SK-N-MC (cell line): Measurements from ENCODE around the gene AADACL4.

ENCODE experiments used
- EZH2 ChIP-seq: fragments of 200-600 bp; sonication (generic); IDR thresholded peaks from one replicate; pipeline ENCODE4 v1.6.1; 2017; ENCODE audit warnings: antibody characterized with exemption
- FOXP2 ChIP-seq: optimal IDR thresholded peaks from 2 replicates; pipeline ENCODE3; 2011; ENCODE audit warnings: mild to moderate bottlenecking, moderate library complexity; ENCODE audit not compliant: insufficient read depth; ENCODE audit errors: extremely low read length, control extremely low read depth
- POLR2AphosphoS5 ChIP-seq: IDR thresholded peaks from 2 replicates; pipeline ENCODE4 v1.6.1; 2012; ENCODE audit warnings: mild to moderate bottlenecking, low read depth, low read length, borderline replicate concordance

DNA sequence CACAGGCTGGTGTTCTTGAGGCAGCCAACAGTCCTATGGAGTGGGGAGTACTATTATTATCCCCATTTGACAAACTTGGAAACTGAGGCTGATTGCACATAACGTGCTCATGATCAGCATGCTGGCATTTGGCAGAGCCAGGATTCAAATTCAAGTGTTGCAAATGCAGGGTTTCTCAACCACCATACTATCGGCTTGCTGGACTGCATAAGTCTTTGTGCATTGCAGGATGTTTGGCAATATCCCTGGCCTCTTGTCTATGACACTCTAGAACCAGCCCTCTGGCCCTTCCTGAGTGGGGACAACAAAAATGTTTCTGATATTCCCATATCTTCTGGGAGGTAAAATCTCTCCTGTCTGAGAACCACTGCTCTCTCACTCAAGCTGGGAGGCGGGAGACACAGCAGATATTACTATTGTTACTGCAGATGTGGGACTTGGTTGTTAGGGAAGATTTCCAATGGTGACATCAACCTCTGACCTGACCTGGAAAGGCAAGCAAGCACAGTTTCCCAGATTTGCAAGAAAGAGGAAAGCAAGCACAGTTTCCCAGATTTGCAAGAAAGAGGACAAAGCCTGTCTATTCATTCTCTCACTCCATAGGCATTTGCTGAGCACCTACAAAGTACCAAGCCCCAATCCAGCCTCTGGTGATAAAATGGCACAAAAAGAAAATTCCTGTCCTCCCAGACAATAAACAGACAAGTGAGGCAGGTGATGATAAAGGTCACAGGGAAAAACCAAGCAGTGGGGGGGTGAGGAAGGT is 71.0 kb downstream of the AADACL4 start:
- TF ChIP-seq EZH2 (no peak), POLR2AphosphoS5 (no peak), FOXP2 (no peak)
